HL-60/S4 treated with retinoic acid at 250 ng/mL for 4 days and 3 days (cell line): ENCODE measurements around the gene WLS.
"Not testable (repeated sequence)": the region's sequence is repeated elsewhere in the genome, so short reads cannot be mapped to it uniquely, and the experiment has no call there.

Source experiments
- in situ Hi-C: fragments of 300-500 bp; cut with MboI; formaldehyde crosslinking; loops from 2 replicates; pipeline ENCODE4 v1.7.0; 2022; ENCODE audit warnings: low sequenced_read_pairs

Gene WLS

DNA sequence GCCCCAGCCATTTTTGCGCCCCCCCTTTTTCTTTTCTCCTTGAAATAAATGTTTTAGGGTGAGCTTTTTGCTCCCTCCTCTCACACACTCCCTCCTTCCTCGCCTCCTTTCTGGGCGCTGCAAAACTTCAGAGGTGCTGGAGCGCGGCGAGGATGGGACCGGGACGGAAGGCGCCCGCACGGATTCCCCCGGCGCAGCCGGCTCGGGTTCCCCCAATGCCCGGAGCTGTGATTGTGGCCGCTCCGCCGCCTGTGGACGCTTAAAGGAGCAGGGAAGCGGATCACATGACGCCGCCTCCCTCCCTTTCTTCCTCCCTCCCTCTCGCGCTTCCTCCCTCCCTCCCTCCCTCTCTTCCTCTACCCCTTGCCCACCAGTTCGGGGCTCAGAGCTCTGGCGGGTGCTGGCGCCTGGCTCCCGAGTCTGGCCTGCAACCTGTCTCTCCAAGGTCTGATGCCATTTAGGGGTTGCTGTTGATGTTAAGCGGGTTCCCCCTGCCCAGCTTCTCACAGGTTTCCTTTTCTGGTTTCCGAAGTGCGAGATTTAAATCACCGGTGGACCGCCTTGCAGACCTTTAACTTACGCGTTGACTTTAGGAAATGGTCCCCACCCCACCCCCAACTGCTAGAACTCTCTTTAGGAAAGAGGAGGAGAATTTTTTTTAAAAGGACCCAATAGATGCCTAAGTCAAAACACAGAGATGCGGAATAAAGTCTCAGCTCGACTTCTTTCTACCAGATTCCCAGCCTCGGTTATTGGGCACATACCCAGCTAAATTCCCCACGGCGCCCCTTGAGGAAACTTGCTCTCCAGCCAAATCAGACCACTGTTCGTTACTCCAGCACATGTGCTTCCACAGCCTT lies at the start of gene WLS:
Gene WLS, minus strand, starts transcription at position 235 of the 860 bp plus-strand sequence. Its CDS starts 224 bp downstream, at position 11.
- in situ Hi-C loops, result no loop called here

DNA sequence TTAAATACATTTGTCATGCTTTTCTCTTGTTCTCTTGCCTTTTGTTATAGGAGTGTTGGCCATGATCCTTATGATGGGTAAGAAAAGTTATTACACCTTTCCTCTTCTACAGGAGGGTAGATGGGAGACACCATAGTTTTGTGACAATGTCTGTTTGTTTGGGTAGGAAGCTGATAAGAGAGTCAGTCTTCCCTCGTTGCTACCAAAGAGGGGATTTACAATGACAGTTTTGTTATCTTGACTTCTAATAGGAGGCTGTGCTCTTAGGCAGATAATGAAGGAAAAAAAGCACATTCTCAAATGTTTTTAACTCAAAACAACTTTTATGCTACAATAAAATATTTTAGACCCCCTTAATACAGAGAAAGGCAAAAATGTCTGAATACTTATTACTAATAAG lies 48.0 kb upstream of the WLS start:
- in situ Hi-C loops, result no loop called here

- in situ Hi-C loops, result no loop called here
Observed at GRCh38 chr1:68279846-68280245, 47.5 kb upstream of the WLS start.

DNA sequence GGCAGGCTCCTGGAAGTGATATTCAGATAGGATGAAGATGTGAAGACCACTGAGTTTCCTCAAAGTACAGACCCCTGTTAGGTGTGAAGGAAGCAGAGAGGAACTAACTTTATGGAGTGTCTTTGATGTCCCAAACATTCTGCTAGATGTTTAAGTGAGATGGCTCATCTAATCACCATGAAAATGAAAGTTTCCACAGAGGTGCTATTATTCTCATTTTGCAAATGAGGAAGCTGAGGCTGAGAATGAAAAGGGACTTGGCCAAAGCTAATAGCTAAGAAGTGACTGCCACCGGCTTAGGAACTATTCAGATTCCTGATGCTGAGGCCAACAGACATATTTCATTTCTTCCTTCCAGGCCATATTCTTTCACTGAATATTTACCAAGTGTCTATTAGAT lies 45.9 kb upstream of the WLS start:
- in situ Hi-C loops, result no loop called here

GRCh38 chr1:68276448-68276847 lies 44.1 kb upstream of the WLS start:
- in situ Hi-C loops, result no loop called here

- in situ Hi-C loops, result no loop called here
Observed at GRCh38 chr1:68273530-68273929, 41.2 kb upstream of the WLS start.

- in situ Hi-C loops, result no loop called here
Observed at GRCh38 chr1:68271596-68271995, 39.3 kb upstream of the WLS start.

GRCh38 chr1:68270951-68271350 lies 38.6 kb upstream of the WLS start:
- in situ Hi-C loops, result no loop called here

- in situ Hi-C loops, result no loop called here
Observed at GRCh38 chr1:68269637-68270430, 37.5 kb upstream of the WLS start.

- in situ Hi-C loops, result no loop called here
Observed at GRCh38 chr1:68268896-68269483, 36.7 kb upstream of the WLS start.

DNA sequence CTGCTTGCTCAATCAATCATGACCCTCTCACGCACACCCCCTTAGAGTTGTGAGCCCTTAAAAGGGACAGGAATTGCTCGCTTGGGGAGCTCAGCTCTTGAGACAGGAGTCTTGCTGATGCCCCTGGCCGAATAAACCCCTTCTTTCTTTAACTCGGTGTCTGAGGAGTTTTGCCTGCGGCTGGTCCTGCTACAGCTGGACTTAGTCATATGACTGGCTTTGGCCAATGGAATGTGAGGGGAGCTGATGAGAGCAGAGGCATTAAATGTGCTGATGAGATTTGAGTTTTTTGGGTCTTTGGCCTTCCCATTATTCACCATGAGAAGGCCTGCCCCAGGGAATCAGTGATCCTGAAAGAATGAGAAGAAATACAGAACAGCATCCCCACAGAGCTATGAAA lies 24.5 kb upstream of the WLS start:
- in situ Hi-C loops, result not testable (repeated sequence)

- in situ Hi-C loops, result no loop called here
Observed at GRCh38 chr1:68255301-68255700, 23.0 kb upstream of the WLS start.

DNA sequence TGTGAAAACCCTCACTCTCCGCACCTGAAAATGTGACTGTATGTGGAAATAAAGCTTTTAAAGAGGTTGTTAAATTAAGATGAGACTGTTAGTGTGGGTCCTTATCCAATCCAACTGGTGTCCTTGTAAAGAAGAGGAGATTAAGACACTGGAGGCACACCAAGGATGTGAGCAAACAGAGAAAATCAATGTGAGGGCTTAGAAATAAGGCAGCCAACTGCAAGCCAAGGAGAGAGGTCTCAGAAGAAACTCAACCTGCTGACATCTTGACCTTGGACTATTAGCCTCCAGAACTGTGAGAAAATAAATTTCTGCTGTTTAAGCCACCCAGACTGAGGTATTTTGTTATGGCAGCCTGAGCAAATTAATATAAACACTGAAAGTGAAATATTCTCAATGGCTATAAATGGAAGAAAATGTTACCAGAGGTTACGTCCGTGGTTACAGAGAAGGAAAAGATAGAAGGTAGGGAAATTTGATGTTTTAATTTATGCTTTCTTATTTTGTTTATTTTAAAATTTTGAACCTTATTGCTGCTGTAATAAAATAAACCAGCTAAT lies 22.4 kb upstream of the WLS start:
- in situ Hi-C loops, result no loop called here

DNA sequence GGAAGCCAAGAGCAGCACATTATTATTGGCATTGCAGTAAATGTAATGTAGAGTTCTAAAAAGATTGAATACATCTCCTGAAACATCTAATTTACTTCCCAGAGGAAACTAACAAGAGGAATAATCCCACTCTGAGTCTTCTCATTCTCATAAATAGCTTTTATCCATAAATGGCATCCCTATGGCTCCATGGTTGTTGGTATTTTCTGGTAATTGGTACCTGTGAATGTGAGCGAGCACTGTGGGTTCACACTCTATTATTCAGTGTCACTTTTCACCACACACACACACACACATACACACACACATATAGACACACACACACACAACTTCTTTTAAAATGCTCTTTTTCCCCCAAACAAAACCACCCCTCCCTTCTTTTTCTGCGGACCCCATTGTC lies 4.7 kb upstream of the WLS start:
- in situ Hi-C loops, result no loop called here

GRCh38 chr1:68234094-68234493 lies 1.8 kb upstream of the WLS start:
- in situ Hi-C loops, result no loop called here

GRCh38 chr1:68233202-68233601 lies 879 bp upstream of the WLS start:
- in situ Hi-C loops, result no loop called here

DNA sequence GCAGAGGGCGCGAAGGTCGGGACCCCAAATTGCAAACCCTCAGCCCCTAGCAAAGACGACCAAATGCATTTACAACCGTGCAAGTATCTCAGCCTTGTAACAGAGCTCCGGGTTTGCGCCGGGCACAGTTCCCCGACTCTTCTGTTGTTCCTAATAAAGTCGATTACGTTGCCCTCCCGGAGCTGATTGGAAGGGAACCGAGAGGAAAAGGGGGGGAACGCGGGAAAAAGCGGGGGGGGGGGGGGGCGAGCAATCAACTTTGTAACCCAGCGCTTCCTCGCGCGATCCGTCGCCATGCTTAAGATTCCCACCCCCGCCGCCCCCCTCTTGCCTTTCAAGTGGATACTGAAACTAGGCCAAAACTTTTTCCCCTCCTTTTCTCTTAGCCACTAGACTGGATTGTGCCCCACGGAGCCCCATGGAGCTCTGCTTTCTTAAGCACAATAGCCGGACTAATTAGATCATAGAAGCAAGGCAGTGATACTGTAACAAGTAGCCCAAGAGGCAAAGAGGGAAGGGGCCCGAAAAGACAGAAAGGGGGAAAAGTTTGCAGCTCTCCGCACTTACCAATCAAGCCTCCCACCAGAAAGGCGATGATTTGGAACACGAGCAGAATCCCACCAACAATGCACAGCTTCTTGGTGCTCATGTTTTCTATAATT lies 565 bp downstream of the WLS start:
- in situ Hi-C loops, result no loop called here

GRCh38 chr1:68230901-68231626 lies 1.3 kb downstream of the WLS start:
- in situ Hi-C loops, result no loop called here

DNA sequence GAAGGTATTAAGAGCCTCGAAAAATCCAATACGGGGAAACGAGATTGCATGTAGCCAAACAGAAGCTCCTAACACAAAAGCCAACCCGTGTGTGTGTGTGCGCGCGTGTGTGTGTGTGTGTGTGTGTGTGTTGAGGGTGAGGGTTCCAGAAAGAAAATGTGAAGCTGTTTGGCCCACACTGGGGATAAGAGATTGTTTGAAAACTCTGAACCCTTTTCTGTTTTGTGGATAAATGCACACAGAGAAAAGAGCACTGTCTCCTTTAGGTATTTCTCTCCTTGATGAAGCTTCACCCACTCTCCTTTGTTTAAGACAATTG lies 1.9 kb downstream of the WLS start:
- in situ Hi-C loops, result no loop called here
